Tibial nerve (tissue), 4 donors: Measurements from ENCODE around the gene ISG15. TPM values are rescaled to one million over a fixed set of nuclear protein-coding genes. Genes with fewer than 3 reads are reported as not detected.

Source experiments
- DNase-seq, 2 donors: peaks; one replicate each; pipeline ENCODE4 v3.0.0-alpha.2; 2019; ENCODE audit warnings: low spot score in 2 of 2
- H3K27ac ChIP-seq, 4 donors: fragments of 200-600 bp; sonication (generic) in 3 of 4; one replicate each; pipeline ENCODE4 v1.5.1; 2017 to 2019; ENCODE audit warnings: mild to moderate bottlenecking in 1 of 4
- H3K27me3 ChIP-seq, 2 donors: fragments of 200-600 bp; sonication (generic) in 1 of 2; one replicate each; pipeline versions ENCODE4 v1.5.1 to v1.6.0; 2017 to 2019
- H3K36me3 ChIP-seq, 3 donors: fragments of 200-600 bp; sonication (generic); one replicate each; pipeline ENCODE4 v1.5.1; 2018 to 2019
- H3K4me1 ChIP-seq, 4 donors: fragments of 200-600 bp; sonication (generic) in 3 of 4; one replicate each; pipeline ENCODE4 v1.5.1; 2017 to 2019
- H3K4me3 ChIP-seq, 4 donors: fragments of 200-600 bp; sonication (generic) in 3 of 4; one replicate each; pipeline ENCODE4 v1.5.1; 2017 to 2019; ENCODE audit warnings: mild to moderate bottlenecking in 1 of 4, moderate library complexity in 1 of 4
- H3K9me3 ChIP-seq, 4 donors: fragments of 200-600 bp; sonication (generic) in 3 of 4; one replicate each; pipeline ENCODE4 v1.5.1; 2017 to 2019
- CTCF ChIP-seq, 5 experiments: fragments of 200-600 bp in 3 of 5; fragments of 450-650 bp in 2 of 5; sonication (generic) in 3 of 5; IDR thresholded peaks; one replicate each; pipeline ENCODE4 v1.5.1; 2016 to 2019; ENCODE audit warnings: antibody characterized with exemption in 5 of 5, mild to moderate bottlenecking in 3 of 5, moderate library complexity in 2 of 5
- EP300 ChIP-seq, 2 donors: sonication (generic); formaldehyde crosslinking; IDR thresholded peaks; one replicate each; pipeline ENCODE4 v1.6.1; 2017; ENCODE audit warnings: antibody characterized with exemption in 2 of 2, mild to moderate bottlenecking in 1 of 2
- POLR2A ChIP-seq, 2 donors: fragments of 450-650 bp; IDR thresholded peaks; one replicate each; pipeline ENCODE4 v1.6.1; 2017; ENCODE audit warnings: antibody characterized with exemption in 2 of 2, mild to moderate bottlenecking in 2 of 2, moderate library complexity in 2 of 2
- WGBS, 2 donors: methylation state at CpG; one replicate each; pipeline ENCODE4 v1.1.5; 2018; 5-methylcytosine and 5-hydroxymethylcytosine counted together
- total RNA-seq, 4 donors: library from RNA; depleted of rRNA; stranded (reverse); fragments of >200 nt; gene quantifications; one replicate each; pipeline ENCODE4 v1.1.0, GENCODE V29; 2016

Gene ISG15
- total RNA-seq, 4 donors from 2014 or later, result 29.1 to 65.4 (median 48.7) TPM

GRCh38 chr1:998995-999724 lies 14.1 kb upstream of the ISG15 start:
- no peak for DNase-seq
- H3K27me3 ChIP-seq, result peaks cover 0 to 49% of the 10 kb centered on the region in 2 donors
- H3K4me1 ChIP-seq, result peaks cover 0 to 44% (median 24%) of the 10 kb centered on the region in 4 donors
- H3K27ac ChIP-seq, result peak overlapping the region; percentile 71 to 98 (median 88)
- peak overlapping the region; percentile 40 to 70 (median 47) for H3K4me3 ChIP-seq
- TF ChIP-seq POLR2A (IDR thresholded peaks at IDR 0.05), result no peak
- TF ChIP-seq CTCF (IDR thresholded peaks at IDR 0.05), result peak in 1 of 5 experiments; percentile 21
- no peak for TF ChIP-seq EP300 (IDR thresholded peaks at IDR 0.05)
- WGBS, 2 donors, result 0% methylated on average over 40 of the region's 86 CpGs; no CpG with 5 or more reads in 1 of the 2 donors
- no peaks in the 10 kb centered on the region for H3K36me3 ChIP-seq
- no peaks in the 10 kb centered on the region for H3K9me3 ChIP-seq

GRCh38 chr1:999725-1000356 lies 13.5 kb upstream of the ISG15 start, which contains the start of gene HES4:
HES4 (minus strand) TSS chr1:1000097; CDS start chr1:999973, 124 bp downstream.
- 0% methylated on average over 43 to 67 of the region's 95 CpGs for WGBS, 2 donors
- TF ChIP-seq CTCF (IDR thresholded peaks at IDR 0.05), result peak in 1 of 5 experiments; percentile 7
- peak in 1 of 2 donors; percentile 44 for TF ChIP-seq EP300 (IDR thresholded peaks at IDR 0.05)
- peak; percentile 64 to 82 for TF ChIP-seq POLR2A (IDR thresholded peaks at IDR 0.05)
- Histone ChIP-seq H3K27me3 (peaks cover 0 to 55% of the 10 kb centered on the region in 2 donors), H3K27ac (peak within 1 kb of the TSS; percentile 85 to 98 (median 95)), H3K4me3 (peak within 1 kb of the TSS; percentile 49 to 70 (median 65)), H3K9me3 (no peaks in the 10 kb centered on the region), H3K36me3 (no peaks in the 10 kb centered on the region), H3K4me1 (peaks cover 0 to 46% (median 25%) of the 10 kb centered on the region in 4 donors)
- peak; percentile 53 to 72 for DNase-seq

- peak overlapping the region; percentile 49 to 70 (median 65) for H3K4me3 ChIP-seq
- no peaks in the 10 kb centered on the region for H3K9me3 ChIP-seq
- H3K27ac ChIP-seq, result peak overlapping the region; percentile 85 to 98 (median 95)
- WGBS, 2 donors, result 0 to 1% methylated on average over 8 to 39 of the region's 75 CpGs
- H3K27me3 ChIP-seq, result peaks cover 2 to 62% of the 10 kb centered on the region in 2 donors
- H3K36me3 ChIP-seq, result no peaks in the 10 kb centered on the region
- TF ChIP-seq CTCF (IDR thresholded peaks at IDR 0.05) (peak in 2 of 5 experiments; percentile 17 to 22), POLR2A (IDR thresholded peaks at IDR 0.05) (peak in 1 of 2 donors; percentile 64), EP300 (IDR thresholded peaks at IDR 0.05) (peak; percentile 83 to 97)
- peaks cover 0 to 53% (median 29%) of the 10 kb centered on the region in 4 donors for H3K4me1 ChIP-seq
- peak in 1 of 2 donors; percentile 57 for DNase-seq
Observed at GRCh38 chr1:1000357-1001056, 12.8 kb upstream of the ISG15 start.

- Histone ChIP-seq H3K4me1 (peaks cover 0 to 55% (median 29%) of the 10 kb centered on the region in 4 donors), H3K9me3 (no peaks in the 10 kb centered on the region), H3K27ac (peak overlapping the region; percentile 85 to 98 (median 95)), H3K27me3 (peaks cover 2 to 69% of the 10 kb centered on the region in 2 donors), H3K36me3 (no peaks in the 10 kb centered on the region), H3K4me3 (peak overlapping the region; percentile 49 to 70 (median 65))
- TF ChIP-seq CTCF (IDR thresholded peaks at IDR 0.05), result peak in 1 of 5 experiments; percentile 6
- no peak for TF ChIP-seq EP300 (IDR thresholded peaks at IDR 0.05)
- 1 to 2% methylated on average over 22 to 41 of the region's 58 CpGs for WGBS, 2 donors
- DNase-seq, result no peak
Observed at GRCh38 chr1:1001057-1001783, 12.1 kb upstream of the ISG15 start.
